Upper lobe of left lung (tissue), 6 donors: Measurements from ENCODE around the gene KIFBP. TPM values are rescaled to one million over a fixed set of nuclear protein-coding genes. Genes with fewer than 3 reads are reported as not detected.
A peak's percentile ranks its signal among the peaks of the same experiment; 100 is the strongest.

ENCODE experiments used
- ATAC-seq, 2 donors: fragments of 200-7000 bp; cut with Tn5 transposase; one replicate each; pipeline ENCODE4 v1.9.1; 2022; ENCODE audit warnings: mild to moderate bottlenecking in 2 of 2, moderate library complexity in 2 of 2; ENCODE audit not compliant: low FRiP score in 2 of 2
- DNase-seq, 2 donors: peaks; one replicate each; pipeline ENCODE4 v3.0.0-alpha.2; 2019 to 2020
- H3K27ac ChIP-seq, 4 donors: fragments of 200-600 bp; sonication (generic); one replicate each; pipeline ENCODE4 v1.5.1; 2016 to 2019
- H3K27me3 ChIP-seq, 4 donors: fragments of 200-600 bp; sonication (generic); one replicate each; pipeline ENCODE4 v1.5.1; 2017 to 2019
- H3K36me3 ChIP-seq, 4 donors: fragments of 200-600 bp; sonication (generic); one replicate each; pipeline ENCODE4 v1.5.1; 2016 to 2019
- H3K4me1 ChIP-seq, 4 donors: fragments of 200-600 bp; sonication (generic); one replicate each; pipeline ENCODE4 v1.5.1; 2018 to 2019
- H3K4me3 ChIP-seq, 4 donors: fragments of 200-600 bp; sonication (generic); one replicate each; pipeline ENCODE4 v1.5.1; 2017 to 2019; ENCODE audit warnings: mild to moderate bottlenecking in 2 of 4, moderate library complexity in 1 of 4
- H3K9me3 ChIP-seq, 4 donors: fragments of 200-600 bp; sonication (generic); one replicate each; pipeline ENCODE4 v1.5.1; 2018 to 2019
- CTCF ChIP-seq, 6 experiments: fragments of 450-650 bp in 4 of 6; fragments of 200-600 bp in 2 of 6; sonication (generic) in 2 of 6; IDR thresholded peaks; one replicate each; pipeline ENCODE4 v1.5.1; 2016 to 2019; ENCODE audit warnings: antibody characterized with exemption in 6 of 6
- EP300 ChIP-seq, 4 donors: sonication (generic); formaldehyde crosslinking; IDR thresholded peaks; one replicate each; pipeline ENCODE4 v1.5.1; 2017; ENCODE audit warnings: antibody characterized with exemption in 4 of 4, control low read depth in 2 of 4
- POLR2A ChIP-seq, 4 donors: fragments of 450-650 bp; IDR thresholded peaks; one replicate each; pipeline ENCODE4 v1.5.1; 2016 to 2017; ENCODE audit warnings: antibody characterized with exemption in 4 of 4, mild to moderate bottlenecking in 2 of 4
- POLR2AphosphoS5 ChIP-seq, 2 donors: sonication (generic); formaldehyde crosslinking; IDR thresholded peaks; one replicate each; pipeline ENCODE4 v1.5.1; 2017; ENCODE audit warnings: antibody characterized with exemption in 2 of 2
- WGBS, 2 donors: methylation state at CpG; one replicate each; pipeline ENCODE4 v1.1.5; 2017 to 2018; 5-methylcytosine and 5-hydroxymethylcytosine counted together
- total RNA-seq, 6 donors: library from RNA; depleted of rRNA in 4 of 6; stranded (reverse); fragments of >200 nt in 4 of 6; gene quantifications; one replicate each; pipeline versions ENCODE4 v1.1.0 to v1.2.1, GENCODE V29; 2016 to 2021
- donor health status: DM: no; HTN: no; CAD: no; lungs with moderate emphysema.
- donor health status: DM: no; HTN: yes; CAD: no; lungs with severe emphysema.

The KIFBP gene
- total RNA-seq, 6 donors from 2014 or later = 18.9 to 27.6 (median 21.4) TPM

- Histone ChIP-seq H3K27me3 (no peaks in the 10 kb centered on the region), H3K27ac (no peak overlapping the region), H3K4me3 (no peak overlapping the region), H3K9me3 (no peaks in the 10 kb centered on the region), H3K36me3 (peaks cover 4 to 58% (median 11%) of the 10 kb centered on the region in 4 donors), H3K4me1 (no peaks in the 10 kb centered on the region)
- ATAC-seq (peak in 1 of 2 donors; percentile 66), DNase-seq (no peak)
- WGBS, 2 donors = 0 to 2% methylated on average over 1 of the region's 1 CpG
- no peak for TF ChIP-seq POLR2AphosphoS5 (IDR thresholded peaks at IDR 0.05)
- TF ChIP-seq EP300 (IDR thresholded peaks at IDR 0.05) = no peak
- peak; percentile 35 to 55 (median 42) for TF ChIP-seq CTCF (IDR thresholded peaks at IDR 0.05)
Measured at GRCh38 chr10:69004821-69005220, 16.2 kb downstream of the KIFBP start.

- no peak overlapping the region for H3K27ac ChIP-seq
- WGBS, 2 donors = 87 to 91% methylated on average over 6 of the region's 6 CpGs
- TF ChIP-seq EP300 (IDR thresholded peaks at IDR 0.05) (no peak), CTCF (IDR thresholded peaks at IDR 0.05) (no peak), POLR2A (IDR thresholded peaks at IDR 0.05) (no peak), POLR2AphosphoS5 (IDR thresholded peaks at IDR 0.05) (no peak)
- H3K9me3 ChIP-seq = no peaks in the 10 kb centered on the region
- no peaks in the 10 kb centered on the region for H3K27me3 ChIP-seq
- no peaks in the 10 kb centered on the region for H3K4me1 ChIP-seq
- ATAC-seq (no peak), DNase-seq (no peak)
- H3K4me3 ChIP-seq = no peak overlapping the region
- H3K36me3 ChIP-seq = peaks cover 4 to 57% (median 9%) of the 10 kb centered on the region in 4 donors
Measured at GRCh38 chr10:69005704-69006485, 17.3 kb downstream of the KIFBP start.

- ATAC-seq = no peak
- 82 to 93% methylated on average over 3 of the region's 3 CpGs for WGBS, 2 donors
- TF ChIP-seq EP300 (IDR thresholded peaks at IDR 0.05) (no peak), POLR2A (IDR thresholded peaks at IDR 0.05) (no peak), CTCF (IDR thresholded peaks at IDR 0.05) (no peak), POLR2AphosphoS5 (IDR thresholded peaks at IDR 0.05) (no peak)
- no peaks in the 10 kb centered on the region for H3K27me3 ChIP-seq
- H3K4me3 ChIP-seq = no peak overlapping the region
- H3K4me1 ChIP-seq = no peaks in the 10 kb centered on the region
- no peak overlapping the region for H3K27ac ChIP-seq
- DNase-seq = no peak
- H3K9me3 ChIP-seq = no peaks in the 10 kb centered on the region
- peaks cover 0 to 54% (median 9%) of the 10 kb centered on the region in 4 donors for H3K36me3 ChIP-seq
Measured at GRCh38 chr10:69007260-69007659, 18.7 kb downstream of the KIFBP start.

GRCh38 chr10:69009360-69009759 lies 20.8 kb downstream of the KIFBP start:
- DNase-seq = no peak
- Histone ChIP-seq H3K4me3 (no peak overlapping the region), H3K27me3 (no peaks in the 10 kb centered on the region), H3K4me1 (no peaks in the 10 kb centered on the region), H3K27ac (no peak overlapping the region), H3K36me3 (peaks cover 0 to 66% (median 17%) of the 10 kb centered on the region in 4 donors), H3K9me3 (no peaks in the 10 kb centered on the region)
- no peak for ATAC-seq
- TF ChIP-seq EP300 (IDR thresholded peaks at IDR 0.05) = no peak
- TF ChIP-seq CTCF (IDR thresholded peaks at IDR 0.05) = no peak
- no peak for TF ChIP-seq POLR2A (IDR thresholded peaks at IDR 0.05)
- TF ChIP-seq POLR2AphosphoS5 (IDR thresholded peaks at IDR 0.05) = no peak
- WGBS, 2 donors = 72% methylated on average over 2 of the region's 2 CpGs
